Body of pancreas (tissue), 4 donors: ENCODE measurements around the gene OAF. TPM values are rescaled to one million over a fixed set of nuclear protein-coding genes. Genes with fewer than 3 reads are reported as not detected.

Experiments used
- ATAC-seq: fragments of 150-250 bp; one replicate; pipeline ENCODE4 v1.9.1; 2016
- DNase-seq, 4 donors: peaks; one replicate each; pipeline ENCODE4 v3.0.0-alpha.2; 2019
- H3K27ac ChIP-seq, 4 donors: fragments of 200-600 bp; sonication (generic); 1 replicate in 3 of 4; 2 replicates in 1 of 4; pipeline versions ENCODE4 v1.5.1 to v1.6.1; 2016 to 2019; ENCODE audit warnings: mild to moderate bottlenecking in 1 of 4, mixed read lengths in 1 of 4, moderate library complexity in 1 of 4
- H3K27me3 ChIP-seq, 2 donors: fragments of 200-600 bp; sonication (generic); one replicate each; pipeline ENCODE4 v1.6.0; 2016; ENCODE audit warnings: mild to moderate bottlenecking in 1 of 2
- H3K36me3 ChIP-seq, 2 donors: fragments of 200-600 bp; sonication (generic); replicated peaks in 1 of 2; 2 replicates each; pipeline ENCODE4 v1.5.1; 2016; ENCODE audit warnings: low read depth in 2 of 2; ENCODE audit not compliant: insufficient read depth in 1 of 2
- H3K4me1 ChIP-seq: fragments of 200-600 bp; sonication (generic); one replicate; pipeline ENCODE4 v1.6.0; 2016
- H3K4me3 ChIP-seq, 2 donors: fragments of 200-600 bp; sonication (generic); 1 replicate in 1 of 2; 2 replicates in 1 of 2; pipeline ENCODE4 v1.5.1; 2016 to 2019
- H3K9me3 ChIP-seq, 3 donors: fragments of 200-600 bp; sonication (generic); 1 replicate in 2 of 3; 2 replicates in 1 of 3; pipeline ENCODE4 v1.5.1; 2016
- POLR2A ChIP-seq, 3 donors: fragments of 450-650 bp; IDR thresholded peaks; one replicate each; pipeline ENCODE4 v1.6.1; 2016; ENCODE audit warnings: antibody characterized with exemption in 3 of 3, mild to moderate bottlenecking in 2 of 3
- WGBS, 2 donors: methylation state at CpG; one replicate each; pipeline ENCODE4 v1.1.5; 2017; 5-methylcytosine and 5-hydroxymethylcytosine counted together
- intact Hi-C: fragments of 100-400 bp; cut with DNase I; formaldehyde crosslinking; loops from one replicate; pipeline ENCODE4 v1.15.1; 2023
- total RNA-seq, 2 donors: library from RNA; depleted of rRNA; stranded (reverse); fragments of >200 nt; gene quantifications; one replicate each; pipeline ENCODE4 v1.1.0, GENCODE V29; 2016
- TF ChIP-seq, protein P1 (sequence below), 7 experiments: fragments of 450-650 bp in 4 of 7; fragments of 200-600 bp in 3 of 7; sonication (generic) in 3 of 7; IDR thresholded peaks; one replicate each; pipeline ENCODE4 v1.5.1; 2016 to 2019; ENCODE audit warnings: antibody characterized with exemption in 7 of 7

OAF gene
- total RNA-seq, 2 donors from 2014 or later: 53.7 to 67.7 TPM

- no peak for TF ChIP-seq POLR2A (IDR thresholded peaks at IDR 0.05)
- TF ChIP-seq, protein P1, sequence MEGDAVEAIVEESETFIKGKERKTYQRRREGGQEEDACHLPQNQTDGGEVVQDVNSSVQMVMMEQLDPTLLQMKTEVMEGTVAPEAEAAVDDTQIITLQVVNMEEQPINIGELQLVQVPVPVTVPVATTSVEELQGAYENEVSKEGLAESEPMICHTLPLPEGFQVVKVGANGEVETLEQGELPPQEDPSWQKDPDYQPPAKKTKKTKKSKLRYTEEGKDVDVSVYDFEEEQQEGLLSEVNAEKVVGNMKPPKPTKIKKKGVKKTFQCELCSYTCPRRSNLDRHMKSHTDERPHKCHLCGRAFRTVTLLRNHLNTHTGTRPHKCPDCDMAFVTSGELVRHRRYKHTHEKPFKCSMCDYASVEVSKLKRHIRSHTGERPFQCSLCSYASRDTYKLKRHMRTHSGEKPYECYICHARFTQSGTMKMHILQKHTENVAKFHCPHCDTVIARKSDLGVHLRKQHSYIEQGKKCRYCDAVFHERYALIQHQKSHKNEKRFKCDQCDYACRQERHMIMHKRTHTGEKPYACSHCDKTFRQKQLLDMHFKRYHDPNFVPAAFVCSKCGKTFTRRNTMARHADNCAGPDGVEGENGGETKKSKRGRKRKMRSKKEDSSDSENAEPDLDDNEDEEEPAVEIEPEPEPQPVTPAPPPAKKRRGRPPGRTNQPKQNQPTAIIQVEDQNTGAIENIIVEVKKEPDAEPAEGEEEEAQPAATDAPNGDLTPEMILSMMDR (IDR thresholded peaks at IDR 0.05): peak; percentile 31 to 78 (median 62)
- H3K27ac ChIP-seq: no peak overlapping the region
- peaks cover 4% of the 10 kb centered on the region for H3K4me1 ChIP-seq
- H3K27me3 ChIP-seq: no peaks in the 10 kb centered on the region
- no peaks in the 10 kb centered on the region for H3K9me3 ChIP-seq
- 56 to 61% methylated on average over 17 of the region's 17 CpGs for WGBS, 2 donors
- ATAC-seq (no peak), DNase-seq (no peak)
- intact Hi-C loops: loop anchor here (2.0 kb wide), 1 partner anchor 57 kb away; no protein-coding TSS in a partner anchor
- H3K36me3 ChIP-seq: no peaks in the 10 kb centered on the region
- H3K4me3 ChIP-seq: no peak overlapping the region
Measured at GRCh38 chr11:120229451-120230424, 18.9 kb downstream of the OAF start.

DNA sequence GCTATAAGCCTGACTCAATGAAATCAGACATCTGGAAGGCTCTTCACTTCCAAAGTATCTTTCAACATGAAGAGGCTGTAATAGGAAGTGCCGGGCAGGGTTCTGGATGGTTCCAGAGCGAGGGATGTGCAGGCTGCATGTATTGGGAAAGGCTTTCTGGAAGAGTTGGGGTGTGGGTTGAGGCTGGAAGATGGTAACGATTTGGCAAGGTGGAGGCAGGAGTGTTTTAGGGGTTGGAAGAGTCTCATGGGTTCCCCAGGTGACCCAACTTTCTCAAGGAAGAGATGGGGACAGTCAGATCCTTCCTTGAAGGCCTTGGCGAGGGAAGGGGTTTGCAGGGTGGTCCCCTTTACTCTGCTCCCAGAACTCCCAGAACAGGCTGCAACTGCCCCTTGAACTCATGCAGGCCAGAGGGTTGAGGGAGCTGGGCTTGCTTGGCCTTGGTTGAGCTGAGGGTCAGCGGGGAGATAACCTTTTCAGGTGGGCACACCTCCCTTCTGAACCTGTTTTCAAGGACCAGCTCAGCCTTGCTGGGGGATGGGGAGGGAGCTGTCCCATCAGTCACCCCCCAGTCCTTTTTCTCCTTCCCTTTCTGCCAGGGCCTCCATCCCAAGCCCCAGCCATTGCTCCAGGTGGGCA, 19.7 kb downstream of the OAF start:
- no peak for TF ChIP-seq POLR2A (IDR thresholded peaks at IDR 0.05)
- TF ChIP-seq, protein P1 (IDR thresholded peaks at IDR 0.05): no peak
- intact Hi-C loops: no loop called here
- DNase-seq (no peak), ATAC-seq (no peak)
- Histone ChIP-seq H3K9me3 (no peaks in the 10 kb centered on the region), H3K4me3 (no peak overlapping the region), H3K27me3 (no peaks in the 10 kb centered on the region), H3K4me1 (peaks cover 5% of the 10 kb centered on the region), H3K36me3 (no peaks in the 10 kb centered on the region), H3K27ac (no peak overlapping the region)
- 84 to 93% methylated on average over 5 of the region's 5 CpGs for WGBS, 2 donors

DNA sequence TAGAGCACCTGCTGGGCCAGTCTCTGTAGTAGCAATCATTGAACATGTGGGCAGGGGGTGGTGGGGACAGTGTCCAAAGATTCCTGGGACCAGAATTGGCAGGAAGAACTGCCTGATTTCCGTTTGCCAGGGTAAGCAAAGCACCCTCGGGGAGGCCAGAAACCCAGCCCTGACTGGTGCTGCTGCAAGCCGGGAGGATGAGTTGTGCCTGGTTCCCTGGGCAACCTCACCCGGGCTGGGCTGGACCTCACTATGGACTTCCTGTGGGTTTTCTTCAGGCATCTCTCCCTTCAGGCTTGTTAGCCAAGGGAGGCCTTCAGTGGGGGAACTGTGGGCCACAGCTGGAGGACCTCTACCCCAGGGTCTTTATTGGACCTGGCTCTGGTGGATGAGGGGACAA, 21.1 kb downstream of the OAF start:
- WGBS, 2 donors: 33 to 35% methylated on average over 4 of the region's 4 CpGs
- TF ChIP-seq, protein P1 (IDR thresholded peaks at IDR 0.05): no peak
- TF ChIP-seq POLR2A (IDR thresholded peaks at IDR 0.05): no peak
- H3K27ac ChIP-seq: no peak overlapping the region

DNA sequence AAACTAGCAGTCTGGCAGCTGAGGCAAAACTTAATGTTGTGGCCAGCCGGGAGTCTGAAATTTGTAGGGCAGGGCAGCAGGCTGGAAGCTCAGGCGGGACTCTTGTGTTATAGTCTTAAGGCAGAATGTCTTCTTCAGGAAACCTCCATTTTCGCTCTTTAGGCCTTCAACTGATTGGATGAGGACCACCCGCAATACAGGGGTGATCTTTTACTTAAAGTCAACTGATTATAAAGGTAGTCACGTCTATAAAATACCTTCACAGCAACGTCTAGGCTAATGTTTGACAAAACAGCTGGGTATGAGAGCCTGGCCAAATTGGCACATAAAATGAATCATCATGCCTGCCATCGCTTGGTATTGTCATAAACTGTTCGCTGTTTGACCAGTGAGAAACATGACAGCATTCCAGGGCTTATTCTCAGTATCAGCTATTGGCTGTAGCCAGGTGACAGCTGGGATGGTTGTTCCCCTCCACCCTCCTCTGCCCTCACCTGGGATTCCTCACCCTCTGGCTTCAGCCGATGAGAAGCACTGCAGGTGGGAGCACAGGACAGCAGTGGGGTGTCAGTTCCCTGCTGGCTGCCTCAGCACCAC, 22.5 kb downstream of the OAF start:
- Histone ChIP-seq H3K27ac (no peak overlapping the region), H3K36me3 (no peaks in the 10 kb centered on the region), H3K27me3 (no peaks in the 10 kb centered on the region), H3K4me3 (no peak overlapping the region), H3K9me3 (no peaks in the 10 kb centered on the region), H3K4me1 (peaks cover 5% of the 10 kb centered on the region)
- DNase-seq: no peak
- TF ChIP-seq, protein P1 (IDR thresholded peaks at IDR 0.05): no peak
- TF ChIP-seq POLR2A (IDR thresholded peaks at IDR 0.05): no peak
- WGBS, 2 donors: 45 to 47% methylated on average over 9 of the region's 9 CpGs
- intact Hi-C loops: no loop called here
- ATAC-seq: no peak

More for the DNA sequence above, 21.1 kb downstream of the OAF start:
- Histone ChIP-seq H3K36me3 (no peaks in the 10 kb centered on the region), H3K4me3 (no peak overlapping the region), H3K4me1 (peaks cover 5% of the 10 kb centered on the region), H3K9me3 (no peaks in the 10 kb centered on the region), H3K27me3 (no peaks in the 10 kb centered on the region)
- DNase-seq (no peak), ATAC-seq (no peak)
- intact Hi-C loops: no loop called here
